Hematopoietic multipotent progenitor cell treated with erythropoietin and hydrocortisone succinate and interleukin-3 and kit ligand, for 15 days (in vitro differentiated cells): ENCODE measurements around the gene MCTP2.

Experiments
- DNase-seq: peaks from one replicate; pipeline ENCODE4 v3.0.0-alpha.2; 2015; ENCODE audit warnings: low spot score

MCTP2 gene

GRCh38 chr15:94395640-94396039, 164.3 kb downstream of the MCTP2 start:
- no peak for DNase-seq

- DNase-seq = no peak
Observed at GRCh38 chr15:94397337-94397736, 166.0 kb downstream of the MCTP2 start.

GRCh38 chr15:94398001-94398400, 166.6 kb downstream of the MCTP2 start:
- DNase-seq = no peak

- DNase-seq = no peak
Observed at GRCh38 chr15:94400526-94401298, 169.4 kb downstream of the MCTP2 start.

GRCh38 chr15:94403331-94403730, 172.0 kb downstream of the MCTP2 start:
- no peak for DNase-seq

- no peak for DNase-seq
Observed at GRCh38 chr15:94404733-94405283, 173.4 kb downstream of the MCTP2 start.

GRCh38 chr15:94411285-94411684, 179.9 kb downstream of the MCTP2 start:
- DNase-seq = no peak

- no peak for DNase-seq
Observed at GRCh38 chr15:94411846-94412245, 180.5 kb downstream of the MCTP2 start.

GRCh38 chr15:94412979-94413746, 181.8 kb downstream of the MCTP2 start:
- DNase-seq = peak; percentile 14

- no peak for DNase-seq
Observed at GRCh38 chr15:94414916-94415315, 183.6 kb downstream of the MCTP2 start.

- DNase-seq = no peak
Observed at GRCh38 chr15:94416267-94416666, 184.9 kb downstream of the MCTP2 start.

GRCh38 chr15:94416820-94417219, 185.5 kb downstream of the MCTP2 start:
- no peak for DNase-seq

GRCh38 chr15:94417501-94418293, 186.3 kb downstream of the MCTP2 start:
- no peak for DNase-seq

GRCh38 chr15:94421706-94422105, 190.3 kb downstream of the MCTP2 start:
- no peak for DNase-seq

GRCh38 chr15:94432279-94432678, 200.9 kb downstream of the MCTP2 start:
- no peak for DNase-seq

- DNase-seq = no peak
Observed at GRCh38 chr15:94439158-94439557, 207.8 kb downstream of the MCTP2 start.

- DNase-seq = no peak
Observed at GRCh38 chr15:94441760-94442159, 210.4 kb downstream of the MCTP2 start.

- DNase-seq = no peak
Observed at GRCh38 chr15:94442480-94442879, 211.1 kb downstream of the MCTP2 start.

GRCh38 chr15:94443186-94443585, 211.8 kb downstream of the MCTP2 start:
- DNase-seq = no peak

GRCh38 chr15:94445566-94446160, 214.3 kb downstream of the MCTP2 start:
- no peak for DNase-seq

- no peak for DNase-seq
Observed at GRCh38 chr15:94446441-94446840, 215.1 kb downstream of the MCTP2 start.

- DNase-seq = no peak
Observed at GRCh38 chr15:94451466-94451865, 220.1 kb downstream of the MCTP2 start.
